Stimulated activated naive CD8-positive, alpha-beta T cell treated with anti-CD3 and anti-CD28 coated beads, Interleukin-15, amount 100 ng/mL, for 72 hours (primary cell): ENCODE measurements around the gene PCDHB10.
"Not testable (repeated sequence)": the region's sequence is repeated elsewhere in the genome, so short reads cannot be mapped to it uniquely, and the experiment has no call there.

Experiments used
- ATAC-seq: fragments of 150-1000 bp; cut with Tn5 transposase; 2 replicates; pipeline ENCODE4 v1.10.0; 2021; ENCODE audit warnings: mild to moderate bottlenecking, moderate library complexity
- DNase-seq, 2 donors: peaks; one replicate each; pipeline ENCODE4 v3.0.0; 2021 to 2022
- H3K27ac Mint-ChIP-seq, 2 donors: one replicate each; pipeline ENCODE4 v1.8.0; 2022; ENCODE audit warnings: mild to moderate bottlenecking in 2 of 2, mixed read lengths in 2 of 2, moderate library complexity in 2 of 2
- H3K27me3 Mint-ChIP-seq: one replicate; pipeline ENCODE4 v1.8.0; 2022; ENCODE audit warnings: mixed read lengths
- H3K4me1 Mint-ChIP-seq: one replicate; pipeline ENCODE4 v1.8.0; 2022; ENCODE audit warnings: mild to moderate bottlenecking, mixed read lengths
- H3K4me3 Mint-ChIP-seq, 2 donors: one replicate each; pipeline ENCODE4 v1.8.0; 2022; ENCODE audit warnings: mild to moderate bottlenecking in 2 of 2, mixed read lengths in 2 of 2, moderate library complexity in 1 of 2
- H3K9me3 Mint-ChIP-seq, 2 donors: one replicate each; pipeline ENCODE4 v1.8.0; 2022; ENCODE audit warnings: mixed read lengths in 2 of 2

Gene PCDHB10

DNA sequence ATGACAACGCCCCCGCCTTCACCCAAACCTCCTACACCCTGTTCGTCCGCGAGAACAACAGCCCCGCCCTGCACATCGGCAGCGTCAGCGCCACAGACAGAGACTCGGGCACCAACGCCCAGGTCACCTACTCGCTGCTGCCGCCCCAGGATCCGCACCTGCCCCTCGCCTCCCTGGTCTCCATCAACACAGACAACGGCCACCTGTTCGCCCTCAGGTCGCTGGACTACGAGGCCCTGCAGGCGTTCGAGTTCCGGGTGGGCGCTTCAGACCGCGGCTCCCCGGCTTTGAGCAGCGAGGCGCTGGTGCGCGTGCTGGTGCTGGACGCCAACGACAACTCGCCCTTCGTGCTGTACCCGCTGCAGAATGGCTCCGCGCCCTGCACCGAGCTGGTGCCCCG lies 12.8 kb upstream of the PCDHB10 start:
- not testable (repeated sequence) for H3K27ac Mint-ChIP-seq, H3K4me3 Mint-ChIP-seq, H3K4me1 Mint-ChIP-seq, DNase-seq, ATAC-seq
- Mint-ChIP-seq H3K9me3 (peaks cover 13 to 24% of the 10 kb centered on the region in 2 donors), H3K27me3 (peaks cover 23% of the 10 kb centered on the region)

DNA sequence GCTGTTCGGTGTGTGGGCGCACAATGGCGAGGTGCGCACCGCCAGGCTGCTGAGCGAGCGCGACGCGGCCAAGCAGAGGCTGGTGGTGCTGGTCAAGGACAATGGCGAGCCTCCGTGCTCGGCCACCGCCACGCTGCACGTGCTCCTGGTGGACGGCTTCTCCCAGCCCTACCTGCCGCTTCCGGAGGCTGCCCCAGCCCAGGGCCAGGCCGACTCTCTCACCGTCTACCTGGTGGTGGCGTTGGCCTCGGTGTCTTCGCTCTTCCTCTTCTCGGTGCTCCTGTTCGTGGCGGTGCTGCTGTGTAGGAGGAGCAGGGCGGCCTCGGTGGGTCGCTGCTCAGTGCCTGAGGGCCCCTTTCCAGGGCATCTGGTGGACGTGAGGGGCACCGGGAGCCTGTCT lies 12.3 kb upstream of the PCDHB10 start:
- Mint-ChIP-seq H3K27me3 (peaks cover 28% of the 10 kb centered on the region), H3K9me3 (peaks cover 13 to 26% of the 10 kb centered on the region in 2 donors)
- DNase-seq, H3K4me3 Mint-ChIP-seq, ATAC-seq, H3K4me1 Mint-ChIP-seq, H3K27ac Mint-ChIP-seq: not testable (repeated sequence)

DNA sequence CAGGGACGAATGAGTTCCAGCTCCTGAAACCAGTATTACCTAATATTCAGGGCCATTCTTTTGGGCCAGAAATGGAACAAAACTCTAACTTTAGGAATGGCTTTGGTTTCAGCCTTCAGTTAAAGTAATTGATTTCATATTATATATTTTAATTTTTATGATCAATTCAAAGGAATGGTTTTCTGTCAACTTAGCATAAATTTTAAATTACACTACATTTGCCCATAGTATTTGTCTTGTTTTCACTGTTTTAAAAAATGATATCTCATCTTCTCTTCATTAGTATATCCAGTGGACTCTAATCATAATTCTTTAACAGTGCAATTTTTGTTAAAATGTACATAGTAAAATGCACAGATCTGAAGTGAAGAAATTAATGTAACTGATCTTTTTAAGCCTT lies 11.8 kb upstream of the PCDHB10 start:
- H3K4me3 Mint-ChIP-seq = no peak overlapping the region
- no peak for DNase-seq

DNA sequence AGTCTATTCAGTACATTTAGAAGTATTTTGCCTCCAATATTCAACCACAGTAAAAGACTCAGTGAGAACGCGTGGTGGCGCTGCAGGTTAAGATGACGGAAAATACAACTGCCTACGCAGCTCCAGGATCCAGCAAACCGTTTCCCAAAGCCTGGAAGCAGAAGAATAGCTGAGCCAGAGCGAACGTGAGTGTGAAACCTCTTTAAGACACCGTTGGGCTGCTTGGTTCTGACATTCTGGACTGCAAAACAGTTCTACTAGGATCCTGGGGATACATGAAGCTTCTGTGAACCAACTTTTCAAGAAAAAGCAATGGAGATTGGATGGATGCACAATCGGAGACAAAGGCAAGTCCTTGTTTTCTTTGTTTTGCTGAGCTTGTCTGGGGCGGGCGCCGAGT lies 9.9 kb upstream of the PCDHB10 start, which contains the start of gene PCDHB16:
TSS of gene PCDHB16 (plus strand) at position 140 of the 400 bp plus-strand sequence. CDS start at position 313, 173 bp downstream.
- H3K27me3 Mint-ChIP-seq = peaks cover 42% of the 10 kb centered on the region
- peaks cover 18 to 24% of the 10 kb centered on the region in 2 donors for H3K9me3 Mint-ChIP-seq
- H3K4me1 Mint-ChIP-seq = no peaks in the 10 kb centered on the region
- H3K4me3 Mint-ChIP-seq = no peak within 1 kb of the TSS
- ATAC-seq = no peak
- no peak for DNase-seq
- H3K27ac Mint-ChIP-seq = no peak within 1 kb of the TSS

More for the DNA sequence above, 11.8 kb upstream of the PCDHB10 start:
- H3K27ac Mint-ChIP-seq = no peak overlapping the region
- peaks cover 13 to 24% of the 10 kb centered on the region in 2 donors for H3K9me3 Mint-ChIP-seq
- no peak for ATAC-seq
- peaks cover 33% of the 10 kb centered on the region for H3K27me3 Mint-ChIP-seq
- no peaks in the 10 kb centered on the region for H3K4me1 Mint-ChIP-seq

DNA sequence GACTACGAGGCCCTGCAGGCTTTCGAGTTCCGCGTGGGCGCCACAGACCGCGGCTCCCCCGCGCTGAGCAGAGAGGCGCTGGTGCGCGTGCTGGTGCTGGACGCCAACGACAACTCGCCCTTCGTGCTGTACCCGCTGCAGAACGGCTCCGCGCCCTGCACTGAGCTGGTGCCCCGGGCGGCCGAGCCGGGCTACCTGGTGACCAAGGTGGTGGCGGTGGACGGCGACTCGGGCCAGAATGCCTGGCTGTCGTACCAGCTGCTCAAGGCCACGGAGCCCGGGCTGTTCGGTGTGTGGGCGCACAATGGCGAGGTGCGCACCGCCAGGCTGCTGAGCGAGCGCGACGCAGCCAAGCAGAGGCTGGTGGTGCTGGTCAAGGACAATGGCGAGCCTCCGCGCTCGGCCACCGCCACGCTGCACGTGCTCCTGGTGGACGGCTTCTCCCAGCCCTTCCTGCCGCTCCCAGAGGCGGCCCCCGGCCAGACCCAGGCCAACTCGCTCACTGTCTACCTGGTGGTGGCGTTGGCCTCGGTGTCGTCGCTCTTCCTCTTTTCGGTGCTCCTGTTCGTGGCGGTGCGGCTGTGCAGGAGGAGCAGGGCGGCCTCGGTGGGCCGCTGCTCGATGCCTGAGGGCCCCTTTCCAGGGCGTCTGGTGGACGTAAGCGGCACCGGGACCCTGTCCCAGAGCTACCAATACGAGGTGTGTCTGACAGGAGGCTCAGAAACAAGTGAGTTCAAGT lies 7.9 kb upstream of the PCDHB10 start:
- H3K4me1 Mint-ChIP-seq = not testable (repeated sequence)

DNA sequence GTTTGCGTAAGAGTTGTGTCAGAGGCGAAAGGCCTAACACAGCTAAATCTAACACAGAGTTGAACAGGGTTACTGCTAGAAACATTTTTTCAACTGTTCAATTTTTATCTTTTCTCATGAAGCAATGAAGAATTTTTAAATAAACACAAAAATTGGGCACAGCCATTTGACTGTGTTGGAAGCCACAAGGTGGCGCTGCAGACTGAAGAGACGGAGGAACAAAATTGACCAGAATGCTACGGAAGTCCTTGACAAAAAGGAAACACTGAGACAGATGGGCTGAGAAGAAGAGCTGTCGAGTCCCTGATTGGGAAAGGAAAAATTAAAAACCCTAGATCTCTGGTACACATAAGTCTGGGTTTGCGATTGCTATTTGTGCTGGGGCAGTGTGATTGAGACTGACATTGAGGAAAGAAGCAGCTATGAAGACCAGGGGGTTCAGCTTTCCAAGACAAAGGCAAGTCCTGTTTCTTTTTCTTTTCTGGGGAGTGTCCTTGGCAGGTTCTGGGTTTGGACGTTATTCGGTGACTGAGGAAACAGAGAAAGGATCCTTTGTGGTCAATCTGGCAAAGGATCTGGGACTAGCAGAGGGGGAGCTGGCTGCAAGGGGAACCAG lies 5.1 kb upstream of the PCDHB10 start, which contains the start of gene PCDHB9:
TSS of gene PCDHB9 (plus strand) at position 265 of the 616 bp plus-strand sequence. CDS start at position 423, 158 bp downstream.
- peak in 1 of 2 donors; percentile 16 for DNase-seq
- Mint-ChIP-seq H3K27me3 (peaks cover 76% of the 10 kb centered on the region), H3K9me3 (peaks cover 24% of the 10 kb centered on the region in 2 donors), H3K4me1 (no peaks in the 10 kb centered on the region), H3K27ac (no peak within 1 kb of the TSS), H3K4me3 (peak within 1 kb of the TSS in 1 of 2 donors; percentile 19)
- no peak for ATAC-seq

More for the DNA sequence above, 7.9 kb upstream of the PCDHB10 start:
- DNase-seq, H3K27ac Mint-ChIP-seq, ATAC-seq, H3K4me3 Mint-ChIP-seq: not testable (repeated sequence)
- H3K27me3 Mint-ChIP-seq = peaks cover 59% of the 10 kb centered on the region
- H3K9me3 Mint-ChIP-seq = peaks cover 24 to 26% of the 10 kb centered on the region in 2 donors

DNA sequence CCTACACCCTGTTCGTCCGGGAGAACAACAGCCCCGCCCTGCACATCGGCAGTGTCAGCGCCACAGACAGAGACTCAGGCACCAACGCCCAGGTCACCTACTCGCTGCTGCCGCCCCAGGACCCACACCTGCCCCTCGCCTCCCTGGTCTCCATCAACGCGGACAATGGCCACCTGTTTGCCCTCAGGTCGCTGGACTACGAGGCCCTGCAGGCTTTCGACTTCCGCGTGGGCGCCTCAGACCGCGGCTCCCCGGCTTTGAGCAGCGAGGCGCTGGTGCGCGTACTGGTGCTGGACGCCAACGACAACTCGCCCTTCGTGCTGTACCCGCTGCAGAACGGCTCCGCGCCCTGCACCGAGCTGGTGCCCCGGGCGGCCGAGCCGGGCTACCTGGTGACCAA lies 3.5 kb upstream of the PCDHB10 start:
- not testable (repeated sequence) for DNase-seq, ATAC-seq, H3K4me3 Mint-ChIP-seq, H3K27ac Mint-ChIP-seq, H3K4me1 Mint-ChIP-seq
- peaks cover 76% of the 10 kb centered on the region for H3K27me3 Mint-ChIP-seq
- peaks cover 17 to 25% of the 10 kb centered on the region in 2 donors for H3K9me3 Mint-ChIP-seq

DNA sequence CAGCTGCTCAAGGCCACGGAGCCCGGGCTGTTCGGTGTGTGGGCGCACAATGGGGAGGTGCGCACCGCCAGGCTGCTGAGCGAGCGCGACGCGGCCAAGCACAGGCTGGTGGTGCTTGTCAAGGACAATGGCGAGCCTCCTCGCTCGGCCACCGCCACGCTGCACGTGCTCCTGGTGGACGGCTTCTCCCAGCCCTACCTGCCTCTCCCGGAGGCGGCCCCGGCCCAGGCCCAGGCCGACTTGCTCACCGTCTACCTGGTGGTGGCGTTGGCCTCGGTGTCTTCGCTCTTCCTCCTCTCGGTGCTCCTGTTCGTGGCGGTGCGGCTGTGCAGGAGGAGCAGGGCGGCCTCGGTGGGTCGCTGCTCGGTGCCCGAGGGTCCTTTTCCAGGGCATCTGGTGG lies 3.0 kb upstream of the PCDHB10 start:
- ATAC-seq, H3K27ac Mint-ChIP-seq, DNase-seq, H3K4me1 Mint-ChIP-seq, H3K4me3 Mint-ChIP-seq: not testable (repeated sequence)
- Mint-ChIP-seq H3K9me3 (peaks cover 16 to 25% of the 10 kb centered on the region in 2 donors), H3K27me3 (peaks cover 77% of the 10 kb centered on the region)

DNA sequence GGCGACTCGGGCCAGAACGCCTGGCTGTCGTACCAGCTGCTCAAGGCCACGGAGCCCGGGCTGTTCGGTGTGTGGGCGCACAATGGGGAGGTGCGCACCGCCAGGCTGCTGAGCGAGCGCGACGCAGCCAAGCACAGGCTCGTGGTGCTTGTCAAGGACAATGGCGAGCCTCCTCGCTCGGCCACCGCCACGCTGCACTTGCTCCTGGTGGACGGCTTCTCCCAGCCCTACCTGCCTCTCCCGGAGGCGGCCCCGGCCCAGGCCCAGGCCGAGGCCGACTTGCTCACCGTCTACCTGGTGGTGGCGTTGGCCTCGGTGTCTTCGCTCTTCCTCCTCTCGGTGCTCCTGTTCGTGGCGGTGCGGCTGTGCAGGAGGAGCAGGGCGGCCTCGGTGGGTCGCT lies 2.2 kb downstream of the PCDHB10 start:
- H3K27me3 Mint-ChIP-seq = peaks cover 42% of the 10 kb centered on the region
- not testable (repeated sequence) for H3K4me1 Mint-ChIP-seq, H3K27ac Mint-ChIP-seq, DNase-seq, H3K4me3 Mint-ChIP-seq, ATAC-seq
- peaks cover 25 to 45% of the 10 kb centered on the region in 2 donors for H3K9me3 Mint-ChIP-seq

DNA sequence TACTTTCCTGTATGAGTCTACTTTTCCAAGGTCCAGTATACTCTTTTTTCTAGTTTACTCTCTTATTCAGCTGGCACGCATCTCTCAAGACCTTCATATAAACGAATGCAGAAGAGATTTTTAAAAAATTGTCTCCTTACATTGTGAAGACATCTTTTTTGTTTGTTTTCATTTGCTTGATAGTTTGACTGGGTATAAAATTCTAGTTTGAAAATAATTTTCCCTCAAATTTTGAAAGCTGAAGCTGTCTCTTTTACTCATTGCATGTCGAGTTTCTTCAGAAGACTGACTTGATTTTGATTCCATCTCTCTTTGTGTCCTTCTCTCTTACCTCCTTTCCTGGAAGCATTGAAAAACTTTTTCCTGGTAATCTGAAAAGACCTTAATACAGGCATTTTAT lies 4.2 kb downstream of the PCDHB10 start:
- H3K9me3 Mint-ChIP-seq = peaks cover 25 to 53% of the 10 kb centered on the region in 2 donors
- ATAC-seq = no peak
- DNase-seq = no peak
- H3K27me3 Mint-ChIP-seq = peaks cover 44% of the 10 kb centered on the region
- no peak overlapping the region for H3K4me3 Mint-ChIP-seq
- no peak overlapping the region for H3K27ac Mint-ChIP-seq
- H3K4me1 Mint-ChIP-seq = no peaks in the 10 kb centered on the region

DNA sequence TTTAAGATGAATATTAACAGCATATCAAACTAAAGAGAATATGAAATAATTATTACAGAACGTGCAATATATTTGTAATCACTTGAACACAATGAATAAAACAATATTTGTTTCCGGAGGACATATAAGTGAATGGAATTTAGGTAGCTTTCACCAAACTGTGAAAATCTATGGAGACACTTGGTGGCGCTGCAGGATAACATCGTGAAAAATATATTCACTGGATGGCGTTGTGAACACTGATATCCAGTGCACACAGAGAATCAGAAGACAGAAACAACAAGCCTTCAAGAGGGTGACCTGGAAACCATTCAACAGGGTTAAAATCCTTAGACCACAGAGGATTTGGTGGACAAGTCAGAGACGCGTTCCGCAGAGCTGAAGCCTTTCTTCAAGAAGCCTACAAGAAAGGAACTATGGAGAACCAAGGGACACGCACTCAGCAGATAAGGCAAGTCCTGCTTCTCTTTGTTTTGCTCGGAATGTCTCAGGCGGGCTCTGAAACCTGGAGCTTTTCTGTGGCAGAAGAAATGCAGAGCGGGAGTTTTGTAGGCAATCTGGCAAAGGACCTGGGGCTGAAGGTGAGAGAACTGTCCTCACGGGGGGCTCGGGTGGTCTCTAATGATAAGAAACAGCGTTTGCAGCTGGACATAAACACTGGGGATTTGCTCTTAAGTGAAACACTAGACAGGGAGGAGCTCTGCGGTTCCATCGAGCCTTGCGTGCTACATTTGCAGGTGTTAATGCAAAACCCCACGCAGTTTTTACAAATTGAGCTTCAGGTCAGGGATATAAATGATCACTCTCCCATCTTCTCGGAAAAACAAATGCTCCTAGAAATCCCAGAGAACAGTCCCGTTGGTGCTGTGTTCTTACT lies 7.4 kb downstream of the PCDHB10 start, which contains the start of gene PCDHB11:
TSS of gene PCDHB11 (plus strand) at position 269 of the 877 bp plus-strand sequence. CDS start at position 417, 148 bp downstream.
- no peak for ATAC-seq
- Mint-ChIP-seq H3K4me3 (no peak within 1 kb of the TSS), H3K9me3 (peaks cover 14 to 61% of the 10 kb centered on the region in 2 donors), H3K4me1 (no peaks in the 10 kb centered on the region), H3K27me3 (peaks cover 39% of the 10 kb centered on the region), H3K27ac (no peak within 1 kb of the TSS)
- DNase-seq = no peak

DNA sequence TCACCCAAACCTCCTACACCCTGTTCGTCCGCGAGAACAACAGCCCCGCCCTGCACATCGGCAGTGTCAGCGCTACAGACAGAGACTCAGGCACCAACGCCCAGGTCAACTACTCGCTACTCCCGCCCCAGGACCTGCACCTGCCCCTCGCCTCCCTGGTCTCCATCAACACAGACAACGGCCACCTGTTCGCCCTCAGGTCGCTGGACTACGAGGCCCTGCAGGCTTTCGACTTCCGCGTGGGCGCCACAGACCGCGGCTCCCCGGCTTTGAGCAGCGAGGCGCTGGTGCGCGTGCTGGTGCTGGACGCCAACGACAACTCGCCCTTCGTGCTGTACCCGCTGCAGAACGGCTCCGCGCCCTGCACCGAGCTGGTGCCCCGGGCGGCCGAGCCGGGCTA lies 9.0 kb downstream of the PCDHB10 start:
- ATAC-seq, H3K27ac Mint-ChIP-seq, DNase-seq, H3K4me1 Mint-ChIP-seq, H3K4me3 Mint-ChIP-seq: not testable (repeated sequence)
- peaks cover 14 to 58% of the 10 kb centered on the region in 2 donors for H3K9me3 Mint-ChIP-seq
- H3K27me3 Mint-ChIP-seq = peaks cover 49% of the 10 kb centered on the region

DNA sequence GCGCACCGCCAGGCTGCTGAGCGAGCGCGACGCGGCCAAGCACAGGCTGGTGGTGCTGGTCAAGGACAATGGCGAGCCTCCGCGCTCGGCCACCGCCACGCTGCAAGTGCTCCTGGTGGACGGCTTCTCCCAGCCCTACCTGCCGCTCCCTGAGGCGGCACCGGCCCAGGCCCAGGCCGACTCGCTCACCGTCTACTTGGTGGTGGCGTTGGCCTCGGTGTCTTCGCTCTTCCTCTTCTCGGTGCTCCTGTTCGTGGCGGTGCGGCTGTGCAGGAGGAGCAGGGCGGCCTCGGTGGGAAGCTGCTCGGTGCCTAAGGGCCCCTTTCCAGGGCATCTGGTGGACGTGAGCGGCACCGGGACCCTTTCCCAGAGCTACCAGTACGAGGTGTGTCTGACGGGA lies 9.5 kb downstream of the PCDHB10 start:
- not testable (repeated sequence) for H3K4me3 Mint-ChIP-seq, DNase-seq, H3K4me1 Mint-ChIP-seq, H3K27ac Mint-ChIP-seq, ATAC-seq
- Mint-ChIP-seq H3K9me3 (peaks cover 14 to 53% of the 10 kb centered on the region in 2 donors), H3K27me3 (peaks cover 49% of the 10 kb centered on the region)

DNA sequence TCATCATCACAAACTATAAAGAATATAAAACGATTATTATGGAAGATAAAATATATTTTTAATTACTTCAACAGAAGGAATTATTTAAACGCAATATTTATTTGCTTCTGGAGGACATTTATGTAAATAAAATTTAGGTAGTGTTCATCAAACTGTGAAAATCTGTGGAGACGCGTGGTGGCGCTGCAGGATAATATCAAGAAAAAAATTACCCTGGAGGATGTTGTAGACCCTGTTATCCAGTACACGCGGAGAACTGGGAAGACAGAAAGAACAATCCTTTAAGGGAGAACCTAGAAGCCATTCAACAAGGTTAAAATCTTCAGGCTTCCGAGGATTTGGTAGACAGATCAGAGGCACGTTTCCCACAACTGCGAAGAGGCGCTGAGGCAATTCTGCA lies 16.3 kb downstream of the PCDHB10 start, which contains the start of gene PCDHB12:
TSS of gene PCDHB12 (plus strand) at position 242 of the 400 bp plus-strand sequence. CDS start 189 bp downstream, outside the sequence.
- H3K4me1 Mint-ChIP-seq = no peaks in the 10 kb centered on the region
- no peak within 1 kb of the TSS for H3K4me3 Mint-ChIP-seq

DNA sequence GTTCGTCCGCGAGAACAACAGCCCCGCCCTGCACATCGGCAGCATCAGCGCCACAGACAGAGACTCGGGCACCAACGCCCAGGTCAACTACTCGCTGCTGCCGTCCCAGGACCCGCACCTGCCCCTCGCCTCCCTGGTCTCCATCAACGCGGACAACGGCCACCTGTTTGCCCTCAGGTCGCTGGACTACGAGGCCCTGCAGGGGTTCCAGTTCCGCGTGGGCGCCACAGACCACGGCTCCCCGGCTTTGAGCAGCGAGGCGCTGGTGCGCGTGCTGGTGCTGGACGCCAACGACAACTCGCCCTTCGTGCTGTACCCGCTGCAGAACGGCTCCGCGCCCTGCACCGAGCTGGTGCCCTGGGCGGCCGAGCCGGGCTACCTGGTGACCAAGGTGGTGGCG lies 18.1 kb downstream of the PCDHB10 start:
- H3K27ac Mint-ChIP-seq, H3K4me3 Mint-ChIP-seq, ATAC-seq, H3K4me1 Mint-ChIP-seq, DNase-seq: not testable (repeated sequence)
- peaks cover 67% of the 10 kb centered on the region for H3K27me3 Mint-ChIP-seq
- H3K9me3 Mint-ChIP-seq = peaks cover 2 to 18% of the 10 kb centered on the region in 2 donors

More for the DNA sequence above, 16.3 kb downstream of the PCDHB10 start, which contains the start of gene PCDHB12:
- DNase-seq (no peak), ATAC-seq (no peak)
- peaks cover 0 to 12% of the 10 kb centered on the region in 2 donors for H3K9me3 Mint-ChIP-seq
- no peak within 1 kb of the TSS for H3K27ac Mint-ChIP-seq
- peaks cover 56% of the 10 kb centered on the region for H3K27me3 Mint-ChIP-seq
